Activated T-cell treated with anti-CD3 and anti-CD28 coated beads for 24 hours (primary cell): ENCODE measurements around the gene LGR4.
"Not testable (repeated sequence)": the region's sequence is repeated elsewhere in the genome, so short reads cannot be mapped to it uniquely, and the experiment has no call there.

ENCODE experiments used
- DNase-seq: peaks from one replicate; pipeline ENCODE4 v3.0.0-alpha.2; 2020; ENCODE audit warnings: low read depth

LGR4 gene

GRCh38 chr11:27472398-27473016 lies at the start of gene LGR4:
TSS of gene LGR4 (minus strand) at chr11:27472790. CDS start at chr11:27472302, 488 bp downstream.
- peak; percentile 56 for DNase-seq

- no peak for DNase-seq
These were observed 47.6 kb upstream of the LGR4 start for GRCh38 chr11:27520226-27520625.

- no peak for DNase-seq
These were observed 45.9 kb upstream of the LGR4 start for GRCh38 chr11:27518518-27518917.

- not testable (repeated sequence) for DNase-seq
These were observed 44.9 kb upstream of the LGR4 start for GRCh38 chr11:27517490-27517889.

- no peak for DNase-seq
These were observed 42.0 kb upstream of the LGR4 start for GRCh38 chr11:27514558-27514957.

GRCh38 chr11:27514076-27514475 lies 41.5 kb upstream of the LGR4 start:
- no peak for DNase-seq

- no peak for DNase-seq
These were observed 40.8 kb upstream of the LGR4 start for GRCh38 chr11:27513389-27513788.

- DNase-seq = no peak
These were observed 39.6 kb upstream of the LGR4 start for GRCh38 chr11:27512238-27512637.

GRCh38 chr11:27509908-27510307 lies 37.3 kb upstream of the LGR4 start:
- no peak for DNase-seq

- DNase-seq = no peak
These were observed 35.1 kb upstream of the LGR4 start for GRCh38 chr11:27507557-27508322.

GRCh38 chr11:27506200-27507182 lies 33.9 kb upstream of the LGR4 start, which contains the start of gene LIN7C:
TSS of gene LIN7C (minus strand) at chr11:27506769. CDS start at chr11:27506752, 17 bp downstream.
- peak; percentile 94 for DNase-seq

GRCh38 chr11:27505781-27506180 lies 33.2 kb upstream of the LGR4 start:
- DNase-seq = no peak

- DNase-seq = no peak
These were observed 31.6 kb upstream of the LGR4 start for GRCh38 chr11:27504205-27504604.

- no peak for DNase-seq
These were observed 28.5 kb upstream of the LGR4 start for GRCh38 chr11:27501100-27501499.

- no peak for DNase-seq
These were observed 25.3 kb upstream of the LGR4 start for GRCh38 chr11:27497911-27498310.

GRCh38 chr11:27497284-27497866 lies 24.8 kb upstream of the LGR4 start:
- DNase-seq = no peak

GRCh38 chr11:27496461-27496860 lies 23.9 kb upstream of the LGR4 start:
- no peak for DNase-seq

- DNase-seq = no peak
These were observed 23.2 kb upstream of the LGR4 start for GRCh38 chr11:27495710-27496300.

- no peak for DNase-seq
These were observed 16.5 kb upstream of the LGR4 start for GRCh38 chr11:27489092-27489491.

- no peak for DNase-seq
These were observed 15.1 kb upstream of the LGR4 start for GRCh38 chr11:27487706-27488105.

- no peak for DNase-seq
These were observed 13.6 kb upstream of the LGR4 start for GRCh38 chr11:27485930-27486773.
